ENCODE measurements around the gene MT2A.

DNA sequence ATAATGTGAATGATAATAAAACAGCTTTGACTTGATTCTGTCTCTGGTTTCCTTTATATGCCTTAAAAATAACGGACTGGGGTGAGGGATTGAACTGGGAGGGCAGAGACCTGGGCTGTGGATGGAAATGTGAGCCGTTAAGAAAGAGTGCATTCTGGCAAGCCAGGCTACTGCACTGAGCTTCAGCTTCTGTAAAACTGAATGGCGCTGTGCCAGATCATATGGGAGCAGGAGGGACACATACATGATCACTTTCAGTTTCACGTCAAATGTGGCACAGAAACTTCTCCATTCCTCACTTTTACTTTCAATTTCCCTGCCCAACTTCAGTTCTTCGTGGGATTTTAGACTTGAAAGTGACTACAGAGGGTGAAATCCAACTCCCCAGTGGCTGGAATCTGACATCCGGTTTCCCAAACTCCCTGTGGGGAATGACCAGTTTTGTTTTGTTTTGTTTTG lies 1.1 kb downstream of the MT2A start:
- TF ChIP-seq, protein P1, sequence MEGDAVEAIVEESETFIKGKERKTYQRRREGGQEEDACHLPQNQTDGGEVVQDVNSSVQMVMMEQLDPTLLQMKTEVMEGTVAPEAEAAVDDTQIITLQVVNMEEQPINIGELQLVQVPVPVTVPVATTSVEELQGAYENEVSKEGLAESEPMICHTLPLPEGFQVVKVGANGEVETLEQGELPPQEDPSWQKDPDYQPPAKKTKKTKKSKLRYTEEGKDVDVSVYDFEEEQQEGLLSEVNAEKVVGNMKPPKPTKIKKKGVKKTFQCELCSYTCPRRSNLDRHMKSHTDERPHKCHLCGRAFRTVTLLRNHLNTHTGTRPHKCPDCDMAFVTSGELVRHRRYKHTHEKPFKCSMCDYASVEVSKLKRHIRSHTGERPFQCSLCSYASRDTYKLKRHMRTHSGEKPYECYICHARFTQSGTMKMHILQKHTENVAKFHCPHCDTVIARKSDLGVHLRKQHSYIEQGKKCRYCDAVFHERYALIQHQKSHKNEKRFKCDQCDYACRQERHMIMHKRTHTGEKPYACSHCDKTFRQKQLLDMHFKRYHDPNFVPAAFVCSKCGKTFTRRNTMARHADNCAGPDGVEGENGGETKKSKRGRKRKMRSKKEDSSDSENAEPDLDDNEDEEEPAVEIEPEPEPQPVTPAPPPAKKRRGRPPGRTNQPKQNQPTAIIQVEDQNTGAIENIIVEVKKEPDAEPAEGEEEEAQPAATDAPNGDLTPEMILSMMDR (IDR thresholded peaks at IDR 0.05; ENCODE audit: insufficient read depth, low read depth, low read length): no peak
- TF ChIP-seq EZH2 (IDR thresholded peaks at IDR 0.05; ENCODE audit: insufficient read depth, low read length): no peak

Measured in astrocyte (in vitro differentiated cells and primary cell).